H9 (cell line): Measurements from ENCODE around the gene TUBG1. TPM values are rescaled to one million over a fixed set of nuclear protein-coding genes. Genes with fewer than 3 reads are reported as not detected.

Experiments used
- DNase-seq: peaks from one replicate; pipeline ENCODE4 v3.0.0-alpha.2; 2017
- H2AFZ ChIP-seq: one replicate; pipeline ENCODE4 v1.6.1; 2013; ENCODE audit warnings: mild to moderate bottlenecking, low read length, control low read depth, moderate library complexity
- H2AK5ac ChIP-seq: 2 replicates; pipeline ENCODE4 v1.6.1; 2013; ENCODE audit warnings: low read length, control low read depth, mixed read lengths; ENCODE audit not compliant: insufficient read length
- H2BK120ac ChIP-seq: one replicate; pipeline ENCODE4 v1.6.1; 2013; ENCODE audit warnings: low read depth, mild to moderate bottlenecking, low read length, control low read depth, inconsistent platforms; ENCODE audit not compliant: poor library complexity, severe bottlenecking
- H2BK12ac ChIP-seq: 2 replicates; pipeline ENCODE4 v1.6.1; 2013; ENCODE audit warnings: low read length, control low read depth, mixed read lengths, low read depth; ENCODE audit not compliant: insufficient read length
- H2BK15ac ChIP-seq: 2 replicates; pipeline ENCODE4 v1.6.1; 2013; ENCODE audit warnings: low read depth, low read length, control low read depth
- H2BK20ac ChIP-seq: one replicate; pipeline ENCODE4 v1.6.1; 2013; ENCODE audit warnings: low read depth, mild to moderate bottlenecking, low read length, control low read depth, inconsistent platforms; ENCODE audit not compliant: poor library complexity, severe bottlenecking
- H2BK5ac ChIP-seq: 2 replicates; pipeline ENCODE4 v1.6.1; 2013; ENCODE audit warnings: low read length, control low read depth, mixed read lengths; ENCODE audit not compliant: insufficient read length
- H3K14ac ChIP-seq: 2 replicates; pipeline ENCODE4 v1.6.1; 2013; ENCODE audit warnings: low read length, control low read depth; ENCODE audit not compliant: insufficient read depth
- H3K18ac ChIP-seq: 2 replicates; pipeline ENCODE4 v1.6.1; 2013; ENCODE audit warnings: low read depth, mild to moderate bottlenecking, mixed read lengths, low read length, control low read depth; ENCODE audit not compliant: insufficient read length
- H3K23ac ChIP-seq: 2 replicates; pipeline ENCODE4 v1.6.1; 2013; ENCODE audit warnings: low read length, control low read depth, mixed read lengths, low read depth; ENCODE audit not compliant: insufficient read length
- H3K23me2 ChIP-seq: 2 replicates; pipeline ENCODE4 v1.6.1; 2013; ENCODE audit warnings: low read depth, mild to moderate bottlenecking, mixed read lengths, low read length, control low read depth; ENCODE audit not compliant: insufficient read length, poor library complexity, severe bottlenecking
- H3K27ac ChIP-seq: 2 replicates; pipeline ENCODE4 v1.5.1; 2013; ENCODE audit warnings: low read length, control low read depth, mixed read lengths, low read depth; ENCODE audit not compliant: insufficient read length
- H3K27me3 ChIP-seq: 2 replicates; pipeline ENCODE4 v1.6.1; 2013; ENCODE audit warnings: low read length, control low read depth, inconsistent platforms; ENCODE audit not compliant: insufficient read depth
- H3K4ac ChIP-seq: 2 replicates; pipeline ENCODE4 v1.6.1; 2013; ENCODE audit warnings: low read depth, mild to moderate bottlenecking, control low read depth, inconsistent platforms, low read length, moderate library complexity
- H3K4me1 ChIP-seq: 2 replicates; pipeline ENCODE4 v1.6.1; 2013; ENCODE audit warnings: low read length, control low read depth, inconsistent platforms; ENCODE audit not compliant: insufficient read depth
- H3K4me2 ChIP-seq: 2 replicates; pipeline ENCODE4 v1.6.1; 2013; ENCODE audit warnings: low read length, control low read depth, mixed read lengths; ENCODE audit not compliant: insufficient read length, insufficient read depth
- H3K56ac ChIP-seq: 2 replicates; pipeline ENCODE4 v1.6.1; 2013; ENCODE audit warnings: low read depth, mild to moderate bottlenecking, mixed read lengths, low read length, control low read depth; ENCODE audit not compliant: insufficient read length
- H3K79me1 ChIP-seq: 2 replicates; pipeline ENCODE4 v1.6.1; 2013; ENCODE audit warnings: low read depth, mild to moderate bottlenecking, moderate library complexity, low read length, control low read depth, inconsistent platforms; ENCODE audit not compliant: insufficient read depth, poor library complexity, severe bottlenecking
- H3K79me2 ChIP-seq: 2 replicates; pipeline ENCODE4 v1.6.1; 2013; ENCODE audit warnings: low read length, control low read depth, inconsistent platforms; ENCODE audit not compliant: insufficient read depth
- H3K9ac ChIP-seq: 2 replicates; pipeline ENCODE4 v1.6.1; 2013; ENCODE audit warnings: low read length, control low read depth, mixed read lengths; ENCODE audit not compliant: insufficient read length; ENCODE audit errors: extremely low read depth
- H3K9me3 ChIP-seq: one replicate; pipeline ENCODE4 v1.6.1; 2013; ENCODE audit warnings: low read depth, low read length, inconsistent platforms; ENCODE audit not compliant: control insufficient read depth
- H3T11ph ChIP-seq: one replicate; pipeline ENCODE4 v1.6.1; 2013; ENCODE audit warnings: mild to moderate bottlenecking, low read length, control low read depth, inconsistent platforms
- H4K20me1 ChIP-seq: one replicate; pipeline ENCODE4 v1.6.1; 2013; ENCODE audit not compliant: control insufficient read depth, insufficient read length, insufficient read depth
- H4K5ac ChIP-seq: 2 replicates; pipeline ENCODE4 v1.6.1; 2013; ENCODE audit warnings: low read depth, mild to moderate bottlenecking, mixed read lengths, low read length, control low read depth; ENCODE audit not compliant: insufficient read length
- H4K8ac ChIP-seq: replicated peaks from 2 replicates; pipeline ENCODE4 v1.6.1; 2013; ENCODE audit warnings: low read length, control low read depth, mixed read lengths, low read depth; ENCODE audit not compliant: insufficient read length
- H4K91ac ChIP-seq: 2 replicates; pipeline ENCODE4 v1.6.1; 2013; ENCODE audit warnings: low read depth, mild to moderate bottlenecking, moderate library complexity, mixed read lengths, low read length, control low read depth; ENCODE audit not compliant: insufficient read length
- H3K27ac Mint-ChIP-seq, 3 experiments: 2 replicates in 2 of 3; 3 replicates in 1 of 3; pipeline ENCODE4 v1.8.0; 2020 to 2021; ENCODE audit warnings: mixed read lengths in 3 of 3, mild to moderate bottlenecking in 1 of 3, moderate library complexity in 1 of 3
- H3K27me3 Mint-ChIP-seq: 2 replicates; pipeline ENCODE4 v1.8.0; 2021; ENCODE audit warnings: low read depth, mild to moderate bottlenecking, moderate library complexity, mixed read lengths
- H3K36me3 Mint-ChIP-seq, 3 experiments: 2 replicates in 2 of 3; 3 replicates in 1 of 3; pipeline ENCODE4 v1.8.0; 2020 to 2021; ENCODE audit warnings: low read depth in 3 of 3, mixed read lengths in 3 of 3; ENCODE audit not compliant: insufficient read depth in 1 of 3
- H3K4me1 Mint-ChIP-seq, 2 experiments: 2 replicates each; pipeline ENCODE4 v1.8.0; 2020; ENCODE audit warnings: mixed read lengths in 2 of 2
- H3K4me3 Mint-ChIP-seq, 2 experiments: 2 replicates in 1 of 2; 3 replicates in 1 of 2; pipeline ENCODE4 v1.8.0; 2020 to 2021; ENCODE audit warnings: mild to moderate bottlenecking in 2 of 2, mixed read lengths in 2 of 2, moderate library complexity in 1 of 2
- H3K9me3 Mint-ChIP-seq, 2 experiments: 2 replicates in 1 of 2; 3 replicates in 1 of 2; pipeline ENCODE4 v1.8.0; 2020; ENCODE audit warnings: mild to moderate bottlenecking in 2 of 2, mixed read lengths in 2 of 2, moderate library complexity in 1 of 2
- WGBS: extraction: QIAGEN DNeasy Blood & Tissue Kit; methylation state at CpG from one replicate; pipeline ENCODE4 v1.1.7; 2013; ENCODE audit warnings: missing lambda C conversion rate, low lambda C conversion rate, mixed read lengths; ENCODE audit not compliant: insufficient read length; ENCODE audit errors: extremely low coverage; 5-methylcytosine and 5-hydroxymethylcytosine counted together
- total RNA-seq: library from RNA; stranded (reverse); gene quantifications from 2 replicates; pipeline ENCODE4 v1.2.1, GENCODE V29; 2021
- TF ChIP-seq, protein P1 (sequence below): fragments of 200-600 bp; sonication (generic); conservative IDR thresholded peaks from 3 replicates; pipeline ENCODE4 v1.8.0; 2021; ENCODE audit warnings: antibody characterized with exemption, mild to moderate bottlenecking

The TUBG1 gene
- total RNA-seq, 1 experiment from 2014 or later = 122 TPM

DNA sequence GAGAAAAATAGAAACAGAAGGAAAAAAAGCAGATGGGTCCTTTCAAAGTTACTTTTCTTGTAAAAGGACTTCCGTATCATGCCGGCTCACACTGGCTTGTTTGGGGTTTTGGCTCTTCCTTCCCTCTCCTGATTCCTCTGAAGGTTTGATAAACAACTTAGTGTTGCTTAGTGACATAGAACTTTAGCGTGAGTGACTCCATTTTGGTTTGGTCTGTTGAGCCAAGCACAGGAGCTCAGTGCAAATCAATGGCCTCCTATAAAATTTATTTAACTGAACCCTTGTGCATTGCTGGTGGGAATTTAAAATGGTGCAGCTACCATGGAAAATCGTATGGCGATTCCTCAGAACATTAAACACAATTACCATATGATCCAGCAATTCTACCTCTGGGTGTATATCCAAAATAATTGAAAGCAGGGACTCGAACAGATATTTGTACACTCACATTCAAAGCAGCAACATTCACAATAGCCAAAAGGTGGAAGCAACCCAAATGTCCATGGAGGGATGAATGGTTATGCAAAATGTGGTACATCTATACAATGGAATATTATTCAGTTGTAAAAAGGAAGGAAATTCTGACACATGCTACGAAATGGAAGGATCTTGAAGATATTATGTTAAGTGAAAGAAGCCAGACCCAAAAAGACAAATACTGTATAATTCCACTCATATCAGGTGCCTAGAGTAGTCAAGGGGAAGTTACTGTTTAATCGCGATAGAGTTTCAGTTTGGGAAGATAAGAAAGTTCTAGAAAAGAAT is 48.5 kb downstream of the TUBG1 start:
- Histone ChIP-seq H3K14ac (no peak overlapping the region), H3K23ac (no peak overlapping the region), H4K91ac (no peak overlapping the region), H3K27ac (no peak overlapping the region), H2AK5ac (no peak overlapping the region), H3K79me2 (no peaks in the 10 kb centered on the region), H3K23me2 (peaks cover 9% of the 10 kb centered on the region), H4K5ac (no peak overlapping the region), H3K9ac (no peak overlapping the region), H4K8ac (no peak overlapping the region), H3K4ac (no peak overlapping the region), H3K27me3 (no peaks in the 10 kb centered on the region), H2AFZ (no peak overlapping the region), H3K4me1 (no peaks in the 10 kb centered on the region; the same call in 1 of the 2 replicates), H2BK20ac (no peak overlapping the region), H2BK12ac (no peak overlapping the region), H2BK15ac (no peak overlapping the region), H3T11ph (no peak overlapping the region), H4K20me1 (no peaks in the 10 kb centered on the region), H3K4me2 (no peak overlapping the region), H2BK5ac (no peak overlapping the region), H2BK120ac (no peak overlapping the region), H3K18ac (no peak overlapping the region), H3K79me1 (no peaks in the 10 kb centered on the region), H3K56ac (no peak overlapping the region), H3K9me3 (no peaks in the 10 kb centered on the region)
- Mint-ChIP-seq H3K4me3 (peak overlapping the region; percentile 1 to 91; a peak in 4 of 5 replicates), H3K27me3 (peaks cover 6% of the 10 kb centered on the region), H3K4me1 (peaks cover 17 to 26% of the 10 kb centered on the region in 2 experiments), H3K27ac (no peak overlapping the region), H3K36me3 (peaks cover 2 to 18% (median 17%) of the 10 kb centered on the region in 3 experiments; a peak in 6 of 7 replicates), H3K9me3 (peaks cover 0 to 6% of the 10 kb centered on the region in 2 experiments; a peak in 2 of 5 replicates)
- TF ChIP-seq, protein P1, sequence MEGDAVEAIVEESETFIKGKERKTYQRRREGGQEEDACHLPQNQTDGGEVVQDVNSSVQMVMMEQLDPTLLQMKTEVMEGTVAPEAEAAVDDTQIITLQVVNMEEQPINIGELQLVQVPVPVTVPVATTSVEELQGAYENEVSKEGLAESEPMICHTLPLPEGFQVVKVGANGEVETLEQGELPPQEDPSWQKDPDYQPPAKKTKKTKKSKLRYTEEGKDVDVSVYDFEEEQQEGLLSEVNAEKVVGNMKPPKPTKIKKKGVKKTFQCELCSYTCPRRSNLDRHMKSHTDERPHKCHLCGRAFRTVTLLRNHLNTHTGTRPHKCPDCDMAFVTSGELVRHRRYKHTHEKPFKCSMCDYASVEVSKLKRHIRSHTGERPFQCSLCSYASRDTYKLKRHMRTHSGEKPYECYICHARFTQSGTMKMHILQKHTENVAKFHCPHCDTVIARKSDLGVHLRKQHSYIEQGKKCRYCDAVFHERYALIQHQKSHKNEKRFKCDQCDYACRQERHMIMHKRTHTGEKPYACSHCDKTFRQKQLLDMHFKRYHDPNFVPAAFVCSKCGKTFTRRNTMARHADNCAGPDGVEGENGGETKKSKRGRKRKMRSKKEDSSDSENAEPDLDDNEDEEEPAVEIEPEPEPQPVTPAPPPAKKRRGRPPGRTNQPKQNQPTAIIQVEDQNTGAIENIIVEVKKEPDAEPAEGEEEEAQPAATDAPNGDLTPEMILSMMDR = no peak
- no CpG with 5 or more reads among the region's 9 CpGs for WGBS
- no peak for DNase-seq
